T47D (cell line): ENCODE measurements around the gene SLC38A4.
"Not testable (repeated sequence)": the region's sequence is repeated elsewhere in the genome, so short reads cannot be mapped to it uniquely, and the experiment has no call there.

Experiments
- DNase-seq, 2 experiments: peaks; one replicate each; pipeline versions ENCODE4 v3.0.0 to v3.0.0-alpha.2; 2011 to 2012; ENCODE audit warnings: low read depth in 1 of 2, low spot score in 1 of 2
- JUND ChIP-seq: IDR thresholded peaks from 2 replicates; pipeline ENCODE4 v1.6.1; 2012; ENCODE audit warnings: low read depth
- in situ Hi-C: cut with HindIII; loops from 2 replicates; pipeline ENCODE4 v1.10.0; 2016; ENCODE audit warnings: low sequenced_read_pairs, low pct_unique_long_range_greater_than_20kb

Gene SLC38A4

GRCh38 chr12:46825591-46826414 lies at the start of gene SLC38A4:
Gene SLC38A4 (minus strand): TSS chr12:46825997. CDS start chr12:46793071, 32,926 bp downstream.
- in situ Hi-C loops: no loop called here
- no peak for DNase-seq

GRCh38 chr12:46875095-46875494 lies 49.3 kb upstream of the SLC38A4 start:
- no peak for TF ChIP-seq JUND
- no peak for DNase-seq
- in situ Hi-C loops: no loop called here

More at GRCh38 chr12:46825591-46826414, at the start of gene SLC38A4:
- no peak for TF ChIP-seq JUND

- no peak for TF ChIP-seq JUND
- in situ Hi-C loops: no loop called here
- DNase-seq: no peak
Observed at GRCh38 chr12:46874642-46875041, 48.8 kb upstream of the SLC38A4 start.

- in situ Hi-C loops: no loop called here
- no peak for DNase-seq
- no peak for TF ChIP-seq JUND
Observed at GRCh38 chr12:46872135-46872534, 46.3 kb upstream of the SLC38A4 start.

- in situ Hi-C loops: no loop called here
- no peak for DNase-seq
- TF ChIP-seq JUND: no peak
Observed at GRCh38 chr12:46865311-46865710, 39.5 kb upstream of the SLC38A4 start.

- DNase-seq: no peak
- in situ Hi-C loops: no loop called here
- no peak for TF ChIP-seq JUND
Observed at GRCh38 chr12:46858368-46858767, 32.6 kb upstream of the SLC38A4 start.

- no peak for TF ChIP-seq JUND
- DNase-seq: no peak
- in situ Hi-C loops: no loop called here
Observed at GRCh38 chr12:46857486-46857885, 31.7 kb upstream of the SLC38A4 start.

GRCh38 chr12:46855760-46856159 lies 30.0 kb upstream of the SLC38A4 start:
- DNase-seq: no peak
- TF ChIP-seq JUND: no peak
- in situ Hi-C loops: no loop called here

- in situ Hi-C loops: not testable (repeated sequence)
Observed at GRCh38 chr12:46854188-46854587, 28.4 kb upstream of the SLC38A4 start.

GRCh38 chr12:46848792-46849191 lies 23.0 kb upstream of the SLC38A4 start:
- in situ Hi-C loops, DNase-seq: not testable (repeated sequence)

More at GRCh38 chr12:46854188-46854587, 28.4 kb upstream of the SLC38A4 start:
- not testable (repeated sequence) for DNase-seq

- TF ChIP-seq JUND: no peak
- in situ Hi-C loops: no loop called here
- no peak for DNase-seq
Observed at GRCh38 chr12:46847001-46847400, 21.2 kb upstream of the SLC38A4 start.

GRCh38 chr12:46843811-46844210 lies 18.0 kb upstream of the SLC38A4 start:
- DNase-seq: peak in 1 of 2 experiments; percentile 66

GRCh38 chr12:46841891-46842290 lies 16.1 kb upstream of the SLC38A4 start:
- TF ChIP-seq JUND: no peak
- no peak for DNase-seq
- in situ Hi-C loops: no loop called here

More at GRCh38 chr12:46843811-46844210, 18.0 kb upstream of the SLC38A4 start:
- TF ChIP-seq JUND: no peak
- in situ Hi-C loops: no loop called here

GRCh38 chr12:46839964-46840363 lies 14.2 kb upstream of the SLC38A4 start:
- TF ChIP-seq JUND: no peak
- in situ Hi-C loops: no loop called here
- DNase-seq: no peak
